OCI-LY1 (cell line): Measurements from ENCODE around the gene MADD.

Experiments
- H2AFZ ChIP-seq: fragments of 200-600 bp; sonication (generic), shearing (Covaris generic); 2 replicates; pipeline ENCODE4 v1.6.0; 2014; ENCODE audit warnings: antibody characterized with exemption, mild to moderate bottlenecking, low read length
- H3F3A ChIP-seq: fragments of 200-600 bp; sonication (generic), shearing (Covaris generic); 2 replicates; pipeline ENCODE4 v1.6.0; 2014; ENCODE audit warnings: mild to moderate bottlenecking, antibody characterized with exemption, low read length, moderate library complexity; ENCODE audit not compliant: insufficient read depth
- H3K27ac ChIP-seq: fragments of 200-600 bp; sonication (generic); 2 replicates; pipeline ENCODE4 v1.5.1; 2014; ENCODE audit warnings: low read length, mixed run types, mild to moderate bottlenecking, low read depth; ENCODE audit not compliant: poor library complexity, severe bottlenecking
- H3K27me3 ChIP-seq: fragments of 200-600 bp; sonication (generic); 2 replicates; pipeline ENCODE4 v1.6.0; 2014; ENCODE audit warnings: antibody characterized with exemption, mild to moderate bottlenecking, low read length, moderate library complexity; ENCODE audit not compliant: insufficient read depth
- H3K36me3 ChIP-seq: fragments of 200-600 bp; sonication (generic); 2 replicates; pipeline ENCODE4 v1.6.1; 2014; ENCODE audit warnings: mild to moderate bottlenecking, antibody characterized with exemption, low read length, moderate library complexity, mixed read lengths; ENCODE audit not compliant: insufficient read depth
- H3K4me1 ChIP-seq: fragments of 200-600 bp; sonication (generic); 2 replicates; pipeline ENCODE4 v1.5.1; 2014; ENCODE audit warnings: mild to moderate bottlenecking, low read length, moderate library complexity; ENCODE audit not compliant: insufficient read depth, severe bottlenecking
- H3K4me2 ChIP-seq: fragments of 200-600 bp; sonication (generic), shearing (Covaris generic); 2 replicates; pipeline ENCODE4 v1.6.1; 2014; ENCODE audit warnings: low read length
- H3K4me3 ChIP-seq: fragments of 200-600 bp; sonication (generic); 2 replicates; pipeline ENCODE4 v1.5.1; 2014; ENCODE audit warnings: low read length, low read depth, mild to moderate bottlenecking, mixed read lengths; ENCODE audit not compliant: poor library complexity, severe bottlenecking
- H3K79me2 ChIP-seq: fragments of 200-600 bp; shearing (Covaris generic); 2 replicates; pipeline ENCODE4 v1.6.1; 2016; ENCODE audit warnings: mixed run types, low read length, mixed read lengths; ENCODE audit not compliant: insufficient read depth
- H3K9ac ChIP-seq: fragments of 200-600 bp; sonication (generic), shearing (Covaris generic); 2 replicates; pipeline ENCODE4 v1.6.1; 2014; ENCODE audit warnings: mild to moderate bottlenecking, low read length, mixed read lengths
- H3K9me2 ChIP-seq: fragments of 200-600 bp; sonication (generic), shearing (Covaris generic); 2 replicates; pipeline ENCODE4 v1.6.1; 2014; ENCODE audit warnings: low read depth, mild to moderate bottlenecking, low read length, mixed read lengths
- H3K9me3 ChIP-seq: fragments of 200-600 bp; shearing (Covaris generic); 2 replicates; pipeline ENCODE4 v1.6.1; 2014; ENCODE audit warnings: low read length, mixed read lengths
- H4K20me1 ChIP-seq: fragments of 200-600 bp; sonication (generic), shearing (Covaris generic); 2 replicates; pipeline ENCODE4 v1.6.0; 2016; ENCODE audit warnings: mild to moderate bottlenecking, low read length; ENCODE audit not compliant: insufficient read depth
- CTCF ChIP-seq: fragments of 200-600 bp; sonication (generic), shearing (Covaris generic); IDR thresholded peaks from 2 replicates; pipeline ENCODE4 v1.5.1; 2017; ENCODE audit warnings: mild to moderate bottlenecking, antibody characterized with exemption, low read length, moderate library complexity, mixed read lengths
- EZH2 ChIP-seq: fragments of 200-600 bp; sonication (generic), shearing (Covaris generic); IDR thresholded peaks from 2 replicates; pipeline ENCODE4 v1.8.0; 2017; ENCODE audit warnings: borderline replicate concordance, mixed run types, mild to moderate bottlenecking, antibody characterized with exemption, low read length, moderate library complexity, mixed read lengths

The MADD gene

GRCh38 chr11:47278769-47279168 lies 8.8 kb downstream of the MADD start:
- no peak overlapping the region for H3K4me3 ChIP-seq
- H3K27me3 ChIP-seq, result no peaks in the 10 kb centered on the region
- H4K20me1 ChIP-seq, result no peaks in the 10 kb centered on the region
- H2AFZ ChIP-seq, result no peak overlapping the region
- TF ChIP-seq CTCF, result no peak
- TF ChIP-seq EZH2, result no peak
- H3K9me3 ChIP-seq, result no peaks in the 10 kb centered on the region
- H3K79me2 ChIP-seq, result no peaks in the 10 kb centered on the region
- H3K4me2 ChIP-seq, result no peak overlapping the region
- H3K9me2 ChIP-seq, result no peaks in the 10 kb centered on the region
- H3K9ac ChIP-seq, result no peak overlapping the region
- no peaks in the 10 kb centered on the region for H3K4me1 ChIP-seq
- H3K36me3 ChIP-seq, result peaks cover 80% of the 10 kb centered on the region
- no peaks in the 10 kb centered on the region for H3F3A ChIP-seq
- no peak overlapping the region for H3K27ac ChIP-seq

- Histone ChIP-seq H3K36me3 (peaks cover 80% of the 10 kb centered on the region), H3K4me3 (no peak overlapping the region), H3F3A (no peaks in the 10 kb centered on the region)
Measured at GRCh38 chr11:47280099-47280498, 10.2 kb downstream of the MADD start.

GRCh38 chr11:47280860-47281259 lies 10.9 kb downstream of the MADD start:
- Histone ChIP-seq H3K9ac (no peak overlapping the region), H4K20me1 (no peaks in the 10 kb centered on the region), H3K4me3 (no peak overlapping the region), H2AFZ (no peak overlapping the region), H3K36me3 (peaks cover 81% of the 10 kb centered on the region), H3K27ac (no peak overlapping the region), H3K9me2 (no peaks in the 10 kb centered on the region), H3K4me2 (no peak overlapping the region), H3K79me2 (no peaks in the 10 kb centered on the region), H3K4me1 (no peaks in the 10 kb centered on the region), H3K9me3 (no peaks in the 10 kb centered on the region), H3F3A (no peaks in the 10 kb centered on the region), H3K27me3 (no peaks in the 10 kb centered on the region)
- no peak for TF ChIP-seq EZH2
- no peak for TF ChIP-seq CTCF

More at GRCh38 chr11:47280099-47280498, 10.2 kb downstream of the MADD start:
- Histone ChIP-seq H3K4me2 (no peak overlapping the region), H3K79me2 (no peaks in the 10 kb centered on the region), H3K9ac (no peak overlapping the region), H4K20me1 (no peaks in the 10 kb centered on the region), H2AFZ (no peak overlapping the region), H3K9me3 (no peaks in the 10 kb centered on the region), H3K27me3 (no peaks in the 10 kb centered on the region), H3K9me2 (no peaks in the 10 kb centered on the region), H3K4me1 (no peaks in the 10 kb centered on the region), H3K27ac (no peak overlapping the region)
- TF ChIP-seq EZH2 (no peak), CTCF (no peak)
